GM13977 (cell line): Measurements from ENCODE around the gene SMOC1.

ENCODE experiments used
- DNase-seq: peaks from one replicate; pipeline ENCODE4 v3.0.0; 2012; ENCODE audit warnings: low spot score
- in situ Hi-C: fragments of 300-500 bp; cut with MboI; formaldehyde crosslinking; loops from one replicate; pipeline ENCODE4 v1.12.0; 2022; ENCODE audit warnings: low sequenced_read_pairs, low pct_unique_long_range_greater_than_20kb, mixed read lengths, inconsistent platforms; ENCODE audit not compliant: unreplicated experiment
- TF ChIP-seq, protein P1 (sequence below): IDR thresholded peaks from 2 replicates; pipeline ENCODE4 v1.5.1; 2012; ENCODE audit warnings: mild to moderate bottlenecking, control low read depth; ENCODE audit not compliant: insufficient read depth; ENCODE audit errors: extremely low read depth, missing control alignments

The SMOC1 gene

DNA sequence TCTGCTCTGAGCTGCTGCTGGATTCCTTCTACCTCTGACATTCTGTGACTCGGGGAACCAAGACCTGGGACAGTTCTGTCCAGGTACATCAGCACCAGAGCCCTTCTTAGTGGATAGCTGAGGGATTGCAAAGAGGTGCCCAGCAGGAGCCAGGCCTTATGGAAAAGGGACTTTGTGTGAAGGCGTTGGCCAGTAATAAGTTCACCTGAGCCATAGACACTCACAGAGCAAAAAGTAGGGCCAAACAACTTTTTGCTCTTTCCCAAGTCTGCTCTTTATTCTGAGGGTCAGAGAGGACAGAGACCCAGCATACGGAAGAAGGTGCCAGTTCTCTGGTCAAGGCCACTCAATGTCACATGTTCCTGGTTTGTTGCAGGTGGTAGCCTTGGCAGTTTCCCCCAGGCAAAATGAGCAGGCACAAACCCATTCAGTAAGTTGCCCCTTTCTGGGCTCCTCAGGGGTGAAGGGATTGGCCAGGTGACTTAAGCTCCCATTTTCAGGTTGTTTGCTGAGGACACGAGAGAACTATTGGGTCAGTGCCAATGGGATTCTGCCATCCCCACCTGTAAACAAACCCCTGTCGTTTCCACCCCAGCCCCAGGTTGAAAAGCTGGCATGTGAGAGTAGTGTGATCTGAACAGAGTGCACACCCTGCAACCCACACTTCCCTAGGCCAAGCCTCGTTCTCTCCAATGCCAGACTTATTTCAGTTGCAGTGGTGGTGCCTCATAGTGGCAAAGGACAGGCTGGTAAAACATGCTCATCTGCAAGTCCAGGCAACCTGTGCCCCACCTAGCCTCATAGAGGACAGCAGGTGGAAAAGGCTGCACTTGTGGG is 150.3 kb downstream of the SMOC1 start:
- TF ChIP-seq, protein P1, sequence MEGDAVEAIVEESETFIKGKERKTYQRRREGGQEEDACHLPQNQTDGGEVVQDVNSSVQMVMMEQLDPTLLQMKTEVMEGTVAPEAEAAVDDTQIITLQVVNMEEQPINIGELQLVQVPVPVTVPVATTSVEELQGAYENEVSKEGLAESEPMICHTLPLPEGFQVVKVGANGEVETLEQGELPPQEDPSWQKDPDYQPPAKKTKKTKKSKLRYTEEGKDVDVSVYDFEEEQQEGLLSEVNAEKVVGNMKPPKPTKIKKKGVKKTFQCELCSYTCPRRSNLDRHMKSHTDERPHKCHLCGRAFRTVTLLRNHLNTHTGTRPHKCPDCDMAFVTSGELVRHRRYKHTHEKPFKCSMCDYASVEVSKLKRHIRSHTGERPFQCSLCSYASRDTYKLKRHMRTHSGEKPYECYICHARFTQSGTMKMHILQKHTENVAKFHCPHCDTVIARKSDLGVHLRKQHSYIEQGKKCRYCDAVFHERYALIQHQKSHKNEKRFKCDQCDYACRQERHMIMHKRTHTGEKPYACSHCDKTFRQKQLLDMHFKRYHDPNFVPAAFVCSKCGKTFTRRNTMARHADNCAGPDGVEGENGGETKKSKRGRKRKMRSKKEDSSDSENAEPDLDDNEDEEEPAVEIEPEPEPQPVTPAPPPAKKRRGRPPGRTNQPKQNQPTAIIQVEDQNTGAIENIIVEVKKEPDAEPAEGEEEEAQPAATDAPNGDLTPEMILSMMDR: no peak
- no peak for DNase-seq
- in situ Hi-C loops: loop anchor here (10.0 to 25.0 kb wide), 2 partner anchors 215 to 442 kb away; no protein-coding TSS in a partner anchor

DNA sequence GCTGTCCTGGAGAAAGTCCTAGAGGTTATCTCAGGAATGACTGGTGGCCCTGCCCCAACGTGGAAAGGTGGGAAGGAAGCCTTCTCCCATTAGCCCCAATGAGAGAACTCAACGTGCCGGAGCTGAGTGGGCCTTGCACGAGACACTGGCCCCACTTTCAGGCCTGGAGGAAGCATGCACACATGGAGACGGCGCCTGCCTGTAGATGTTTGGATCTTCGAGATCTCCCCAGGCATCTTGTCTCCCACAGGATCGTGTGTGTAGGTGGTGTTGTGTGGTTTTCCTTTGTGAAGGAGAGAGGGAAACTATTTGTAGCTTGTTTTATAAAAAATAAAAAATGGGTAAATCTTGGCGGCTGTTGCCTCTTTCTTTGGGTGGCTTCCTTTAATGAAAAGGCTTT is 152.8 kb downstream of the SMOC1 start:
- TF ChIP-seq, protein P1: no peak

DNA sequence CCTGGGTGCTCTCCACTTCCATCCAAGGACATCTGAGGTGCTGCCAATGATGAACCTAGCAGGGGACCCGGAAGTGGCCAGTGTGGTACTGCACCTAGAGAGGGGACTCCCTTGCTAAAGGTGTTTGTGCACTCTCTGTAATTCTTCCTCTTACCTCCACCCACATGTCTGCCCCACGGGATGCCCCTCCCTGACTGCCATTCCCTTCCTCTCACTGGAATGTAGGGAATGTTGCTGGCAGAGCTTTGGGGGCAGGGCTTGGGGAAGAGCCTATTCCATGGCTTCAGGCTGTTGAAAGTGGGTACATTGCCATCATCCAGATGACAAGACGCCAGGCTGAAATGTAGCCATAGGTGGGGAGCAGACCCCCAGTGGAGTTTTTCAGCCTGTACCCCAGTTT is 153.2 kb downstream of the SMOC1 start:
- TF ChIP-seq, protein P1: no peak
- DNase-seq: no peak
- in situ Hi-C loops: loop anchor here (25.0 kb wide), 1 partner anchor 445 kb away; no protein-coding TSS in a partner anchor

More for the DNA sequence above, 152.8 kb downstream of the SMOC1 start:
- in situ Hi-C loops: loop anchor here (25.0 kb wide), 1 partner anchor 445 kb away; no protein-coding TSS in a partner anchor
- no peak for DNase-seq

DNA sequence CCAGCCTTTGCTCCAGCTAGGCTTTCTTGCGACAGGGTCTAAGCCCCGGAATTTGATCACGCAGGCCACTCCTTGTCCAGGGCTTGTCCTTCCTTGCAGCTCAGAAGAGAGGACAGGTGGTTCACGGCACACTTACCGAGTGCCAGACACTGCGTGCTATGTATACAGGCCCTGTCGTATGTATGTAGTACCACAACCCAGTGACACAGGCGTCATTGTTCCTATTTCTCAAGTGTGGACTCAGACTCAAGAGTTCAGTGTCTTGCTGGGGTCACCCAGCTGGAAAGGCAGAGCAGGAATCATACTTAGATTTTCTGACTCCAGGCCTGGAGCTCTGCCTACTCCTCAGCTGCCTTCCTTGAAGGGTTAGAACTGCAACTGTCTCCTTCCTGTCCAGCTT is 153.9 kb downstream of the SMOC1 start:
- in situ Hi-C loops: loop anchor here (25.0 kb wide), 1 partner anchor 446 kb away; no protein-coding TSS in a partner anchor
- TF ChIP-seq, protein P1: no peak
- no peak for DNase-seq

DNA sequence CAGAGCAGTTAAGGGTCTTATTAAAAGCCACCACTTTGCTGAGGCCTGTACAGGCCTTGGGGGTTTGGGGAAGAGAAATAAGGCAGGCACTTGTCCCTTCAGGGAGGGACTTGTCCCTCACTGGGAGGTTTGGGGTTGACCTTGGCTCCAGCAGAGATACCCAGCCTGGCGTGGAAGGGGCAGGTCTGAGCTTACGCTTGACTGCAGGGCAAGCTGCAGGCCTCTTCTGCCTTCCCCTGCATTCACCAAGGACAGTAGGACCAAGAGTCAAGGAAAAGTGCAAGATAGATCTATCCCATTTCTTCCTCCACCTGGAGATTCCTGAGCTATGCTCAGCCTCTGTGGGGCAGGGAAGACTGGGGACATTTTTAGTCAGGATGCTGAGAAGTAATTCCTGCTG is 154.3 kb downstream of the SMOC1 start:
- DNase-seq: no peak
- in situ Hi-C loops: loop anchor here (25.0 kb wide), 1 partner anchor 446 kb away; no protein-coding TSS in a partner anchor
- TF ChIP-seq, protein P1: no peak

DNA sequence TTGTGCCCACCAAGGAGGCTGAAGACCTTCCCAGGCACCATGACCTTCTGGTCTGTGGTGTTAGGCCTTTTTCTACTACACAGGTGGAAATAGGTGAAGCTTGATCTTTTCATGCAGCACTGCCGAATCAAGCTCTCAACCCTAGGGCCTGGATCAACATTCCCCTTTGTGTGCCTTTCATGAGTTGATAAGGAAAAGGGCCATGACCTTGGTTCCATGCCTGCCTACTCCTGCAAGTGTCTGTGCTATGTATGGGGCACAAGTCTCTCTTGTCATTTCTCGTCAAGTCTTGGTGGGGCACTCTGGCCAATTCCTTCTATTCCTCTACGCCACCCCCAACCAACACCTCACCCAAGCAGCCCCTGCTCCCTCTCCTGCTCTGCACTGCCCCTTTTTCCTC is 155.0 kb downstream of the SMOC1 start:
- TF ChIP-seq, protein P1: no peak
- DNase-seq: no peak
- in situ Hi-C loops: loop anchor here (25.0 kb wide), 1 partner anchor 447 kb away; no protein-coding TSS in a partner anchor
